Head of caudate nucleus (tissue), 42 donors: ENCODE measurements around the gene PSPC1.
A peak's percentile ranks its signal among the peaks of the same experiment; 100 is the strongest.
"Not testable (repeated sequence)": the region's sequence is repeated elsewhere in the genome, so short reads cannot be mapped to it uniquely, and the experiment has no call there.

Source experiments
- DNase-seq, 42 donors: peaks; one replicate each; pipeline versions ENCODE4 v3.0.0 to v3.0.0-alpha.2; 2020 to 2021; ENCODE audit warnings: mixed read lengths in 7 of 42
- intact Hi-C: fragments of 100-400 bp; cut with DNase I; formaldehyde crosslinking; loops from one replicate; pipeline ENCODE4 v1.15.0; 2022

The PSPC1 gene

DNA sequence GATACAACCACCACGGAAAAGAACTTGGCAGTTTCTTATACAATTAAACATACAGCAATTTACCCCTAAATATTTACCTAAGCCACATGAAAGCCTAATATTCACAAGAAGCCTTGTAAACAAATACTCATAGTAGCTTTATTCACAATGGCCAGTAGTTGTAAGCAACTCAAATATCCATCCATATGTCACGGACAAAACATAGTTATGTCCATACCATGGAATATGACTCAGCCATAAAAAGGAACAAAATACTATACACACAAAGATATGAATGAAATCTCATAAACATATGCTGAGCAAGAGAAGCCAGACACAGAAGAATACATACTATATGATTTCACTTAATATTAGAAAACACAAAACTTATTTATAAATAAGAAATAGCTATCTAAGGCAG lies 12.9 kb downstream of the PSPC1 start:
- intact Hi-C loops: no loop called here

DNA sequence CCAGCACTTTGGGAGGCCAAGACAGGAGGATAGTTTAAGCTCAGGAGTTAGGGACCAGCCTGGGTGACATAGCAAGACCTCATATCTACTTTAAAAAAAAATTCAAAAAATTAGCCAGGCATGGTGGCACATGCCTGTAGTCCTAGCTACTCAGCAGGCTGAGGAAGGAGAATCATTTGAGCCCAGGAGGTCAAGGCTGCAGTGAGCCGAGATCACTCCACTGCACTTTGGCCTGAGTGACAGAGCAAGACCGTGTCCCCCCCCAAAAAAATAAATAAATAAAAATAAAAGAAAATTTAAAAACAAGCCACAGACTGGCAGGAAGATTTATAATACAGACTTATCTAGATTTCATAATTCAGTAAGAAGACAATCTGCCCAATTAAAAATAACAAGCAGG lies 14.8 kb downstream of the PSPC1 start:
- DNase-seq: no peak
- intact Hi-C loops: no loop called here

More for the DNA sequence above, 12.9 kb downstream of the PSPC1 start:
- no peak for DNase-seq

DNA sequence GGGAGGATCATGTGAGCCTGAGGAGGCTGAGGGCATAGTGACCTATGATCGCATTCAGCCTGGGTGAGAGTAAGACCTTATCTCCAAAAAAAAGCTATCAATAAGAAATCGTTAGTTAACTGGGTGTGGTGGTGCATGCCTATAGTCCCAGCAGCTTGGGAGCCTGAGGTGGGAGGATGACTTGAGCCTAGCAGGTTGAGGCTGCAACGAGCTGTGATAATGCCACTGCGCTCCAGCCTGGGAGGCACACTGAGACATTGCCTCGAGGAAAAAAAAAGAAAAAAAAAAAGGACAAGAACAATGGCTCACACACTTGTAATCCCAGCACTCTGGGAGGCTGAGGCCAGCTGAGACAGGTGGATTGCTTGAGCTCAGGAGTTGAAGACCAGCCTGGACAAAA lies 16.2 kb downstream of the PSPC1 start:
- DNase-seq: peak in 16 of 42 donors; percentile 9 to 65 (median 31)

DNA sequence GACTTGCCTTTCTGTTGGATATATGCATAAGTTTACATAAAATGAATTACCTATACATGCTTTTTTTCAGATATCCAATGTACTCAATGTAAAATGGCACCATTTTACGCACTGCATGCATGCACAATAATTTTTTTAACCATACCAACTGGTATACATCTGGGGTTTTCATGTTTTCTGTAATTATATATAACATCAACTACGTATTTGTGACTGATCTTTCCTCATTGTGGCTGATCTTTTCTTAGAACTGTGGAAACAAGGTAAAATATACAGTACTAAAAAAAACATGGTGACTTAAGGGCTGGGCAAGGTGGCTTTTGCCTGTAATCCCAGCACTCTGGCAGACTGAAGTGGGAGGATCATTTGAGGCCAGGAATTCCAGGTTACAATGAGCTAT lies 18.5 kb downstream of the PSPC1 start:
- peak in 1 of 42 donors; percentile 33 for DNase-seq
- intact Hi-C loops: no loop called here

More for the DNA sequence above, 16.2 kb downstream of the PSPC1 start:
- intact Hi-C loops: no loop called here

DNA sequence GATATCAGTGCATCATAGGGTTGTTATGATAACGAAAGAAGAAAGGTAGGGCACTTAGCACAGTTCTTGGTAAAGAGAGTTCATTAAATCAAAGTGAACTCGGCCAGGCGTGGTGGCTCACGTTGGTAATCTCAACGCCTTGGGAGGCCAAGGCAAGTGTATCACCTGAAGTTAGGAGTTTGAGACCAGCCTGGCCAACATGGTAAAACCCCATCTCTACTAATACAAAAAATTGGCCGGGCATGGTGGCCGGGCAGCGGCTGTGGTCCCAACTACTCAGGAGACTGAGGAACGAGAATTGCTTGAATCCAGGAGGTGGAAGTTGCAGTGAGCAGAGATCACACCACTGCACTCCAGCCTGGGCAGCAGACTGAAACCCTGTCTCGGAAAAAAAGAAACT lies 19.1 kb downstream of the PSPC1 start:
- intact Hi-C loops: no loop called here

DNA sequence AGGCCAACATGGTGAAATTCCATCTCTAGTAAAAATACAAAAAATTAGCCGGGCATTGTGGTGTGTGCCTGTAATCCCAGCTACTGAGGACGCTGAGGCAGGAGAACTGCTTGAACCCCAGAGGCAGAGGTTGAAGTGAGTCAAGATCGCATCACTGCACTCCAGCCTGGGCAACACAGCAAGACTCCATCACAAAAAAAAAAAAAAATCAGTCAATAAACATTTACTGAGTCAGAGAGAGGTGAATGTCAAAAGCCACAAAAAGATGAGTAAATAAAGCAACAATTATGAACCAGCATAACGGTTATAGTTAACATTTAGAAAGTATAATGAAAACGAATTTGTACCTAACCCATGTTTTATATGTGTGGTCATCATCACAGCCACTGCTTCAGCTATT lies 23.1 kb downstream of the PSPC1 start:
- intact Hi-C loops: no loop called here
- no peak for DNase-seq

More for the DNA sequence above, 19.1 kb downstream of the PSPC1 start:
- DNase-seq: peak in 1 of 42 donors; percentile 26

DNA sequence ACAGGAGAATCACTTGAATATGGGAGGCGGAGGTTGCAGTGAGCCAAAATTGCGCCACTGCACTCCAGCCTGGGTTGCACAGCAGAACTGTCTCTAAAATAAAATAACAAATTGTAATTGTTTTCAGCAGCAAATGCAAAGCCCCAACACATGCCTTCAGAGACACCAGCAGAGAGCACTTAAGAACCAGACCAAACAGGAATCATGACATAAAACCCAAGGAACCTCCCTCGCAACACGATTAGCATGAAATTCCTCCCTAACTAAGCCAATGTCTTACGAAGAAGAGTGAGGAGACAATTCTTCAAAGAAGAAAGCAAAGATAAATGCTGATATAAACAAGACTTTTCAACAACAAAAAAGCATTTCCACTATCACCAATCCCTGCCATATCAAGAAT lies 40.1 kb downstream of the PSPC1 start:
- intact Hi-C loops: no loop called here
- DNase-seq: no peak

DNA sequence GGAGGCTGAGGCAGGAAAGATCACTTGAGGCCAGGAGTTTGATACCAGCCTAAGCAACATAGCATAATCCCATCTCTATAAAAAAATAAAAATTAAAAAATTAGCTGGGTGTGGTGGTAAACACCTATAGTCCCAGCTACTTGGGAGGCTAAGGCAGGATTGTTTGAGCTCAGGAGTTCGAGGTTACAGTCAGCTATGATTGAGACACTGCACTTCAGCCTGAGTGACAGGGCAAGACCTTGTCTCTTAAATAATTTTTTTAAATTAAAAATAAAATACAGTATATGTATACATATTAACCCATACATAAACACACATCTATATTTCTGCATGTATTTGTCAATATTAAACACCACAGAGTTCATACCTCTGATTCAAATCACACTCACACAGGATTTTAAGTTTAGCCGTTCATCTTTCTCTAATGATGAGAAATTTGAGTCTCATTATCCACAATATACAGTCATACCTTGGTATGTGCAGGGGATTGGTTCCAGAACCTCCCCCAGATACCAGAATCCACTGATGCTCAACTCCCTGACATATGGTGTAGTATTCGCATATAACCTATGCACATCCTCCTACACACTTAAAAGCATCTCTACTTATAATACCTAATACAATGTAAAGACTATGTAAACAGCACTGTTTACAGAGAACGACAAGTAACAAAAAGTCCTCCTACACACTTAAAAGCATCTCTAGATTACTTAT lies 44.7 kb downstream of the PSPC1 start:
- DNase-seq: no peak
- intact Hi-C loops: no loop called here

DNA sequence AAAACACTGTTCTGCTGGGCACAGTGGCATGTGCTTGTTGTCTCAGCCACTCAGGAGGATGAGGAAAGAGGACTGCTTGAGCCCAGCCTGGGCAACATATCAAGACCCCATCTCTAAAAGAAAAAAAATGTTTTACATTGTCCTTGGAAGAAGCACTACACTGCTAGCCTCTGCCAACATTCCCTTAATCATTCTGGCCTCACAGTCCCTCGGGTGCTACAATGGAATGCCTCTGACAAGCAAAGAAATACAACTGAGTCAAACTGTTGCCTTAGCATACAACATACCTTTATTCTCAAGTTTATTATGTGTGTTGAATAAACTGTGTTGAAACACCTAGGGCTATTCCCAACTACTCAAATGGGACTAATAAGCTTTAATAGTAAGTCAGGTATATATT lies 56.1 kb downstream of the PSPC1 start:
- intact Hi-C loops: no loop called here
- no peak for DNase-seq

DNA sequence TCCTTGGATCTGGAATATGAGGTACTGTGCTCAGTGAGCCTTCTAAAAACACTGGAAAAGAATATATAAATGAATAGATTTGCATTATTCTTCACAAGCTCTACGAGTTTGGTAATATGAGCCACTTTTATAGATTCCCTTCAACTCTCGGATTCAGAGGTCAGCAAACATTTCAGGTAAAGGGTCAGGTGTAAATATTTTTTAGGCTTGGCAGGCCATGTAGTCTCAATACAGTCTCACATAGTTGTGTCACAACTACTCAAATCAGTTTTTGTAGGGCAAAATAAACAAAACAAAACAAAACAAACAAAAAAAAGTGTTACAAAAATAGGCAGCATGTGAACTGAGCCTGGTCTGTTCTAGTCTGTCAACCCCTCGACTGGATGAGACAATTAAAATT lies 57.4 kb downstream of the PSPC1 start:
- no peak for DNase-seq
- intact Hi-C loops: no loop called here

DNA sequence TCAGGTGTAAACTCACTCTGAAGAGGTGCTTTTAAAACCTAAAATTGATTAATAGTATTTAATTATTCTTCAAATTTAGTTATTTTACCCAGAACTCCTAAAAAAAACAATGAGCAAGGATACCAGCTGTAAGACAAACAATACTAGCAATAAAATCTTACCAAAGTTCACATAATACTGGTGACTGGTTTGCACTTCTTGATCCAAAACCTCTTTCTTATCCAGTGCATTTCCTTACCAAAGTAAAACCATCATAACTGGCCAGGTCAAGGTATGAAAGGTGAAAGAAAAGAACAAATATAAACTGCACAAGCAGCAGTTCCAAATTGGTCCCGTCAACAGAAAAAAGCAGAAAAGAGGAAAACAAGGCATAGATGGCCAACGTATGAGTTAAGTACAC lies 62.7 kb downstream of the PSPC1 start:
- no peak for DNase-seq
- intact Hi-C loops: no loop called here

DNA sequence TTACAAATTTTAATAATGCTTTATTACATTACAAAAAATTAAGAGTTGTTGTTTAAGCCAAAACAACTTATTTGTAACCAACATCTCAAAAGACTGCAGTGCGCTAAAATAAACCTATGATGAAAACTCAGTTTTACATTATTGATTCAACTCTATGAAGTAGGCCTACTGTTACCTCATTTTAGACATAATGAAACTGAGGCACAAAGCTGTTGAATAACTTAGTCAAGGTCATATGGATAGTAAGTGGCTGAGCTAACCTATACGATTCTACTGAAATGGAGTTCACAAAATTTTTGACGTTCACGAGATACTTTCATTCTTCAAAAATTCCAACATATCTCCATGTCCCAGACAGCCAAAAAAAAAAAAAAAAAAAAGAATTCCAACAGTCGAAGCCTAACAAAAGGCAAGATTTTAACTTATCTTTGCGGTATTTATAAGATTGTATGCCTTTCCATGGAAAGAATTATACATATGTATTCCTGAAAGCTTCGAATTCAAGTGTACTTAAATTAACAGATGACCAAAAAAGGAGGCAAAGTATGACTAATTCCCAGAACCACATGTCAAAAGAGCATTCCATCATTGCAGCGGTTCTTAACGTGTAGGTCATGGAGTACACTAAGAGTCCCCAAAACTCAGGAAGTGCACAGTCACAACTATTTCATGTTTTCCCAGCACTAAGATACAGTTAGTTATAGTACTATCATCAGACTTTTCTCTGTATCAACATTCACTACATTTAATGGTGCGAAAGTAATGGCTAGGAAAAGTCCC lies 69.4 kb downstream of the PSPC1 start:
- DNase-seq: no peak
- intact Hi-C loops: no loop called here

DNA sequence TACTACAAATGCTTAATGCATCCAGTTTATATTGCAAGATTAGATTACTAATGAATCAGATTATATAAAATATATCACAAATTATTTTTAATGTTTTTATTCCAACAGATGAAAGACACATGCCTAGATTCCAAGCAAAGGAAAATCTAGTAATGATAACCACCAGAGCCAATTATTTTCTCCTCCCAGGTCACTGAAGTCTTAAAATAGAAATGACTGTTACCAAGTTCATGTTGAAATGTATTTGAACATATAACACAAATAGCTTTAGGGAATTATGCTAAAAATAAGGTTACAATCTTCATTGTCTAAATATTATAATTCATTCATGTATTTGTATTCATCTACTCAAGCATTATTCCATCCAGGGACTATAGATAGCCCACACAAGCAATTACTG lies 73.0 kb downstream of the PSPC1 start:
- DNase-seq, intact Hi-C loops: not testable (repeated sequence)

DNA sequence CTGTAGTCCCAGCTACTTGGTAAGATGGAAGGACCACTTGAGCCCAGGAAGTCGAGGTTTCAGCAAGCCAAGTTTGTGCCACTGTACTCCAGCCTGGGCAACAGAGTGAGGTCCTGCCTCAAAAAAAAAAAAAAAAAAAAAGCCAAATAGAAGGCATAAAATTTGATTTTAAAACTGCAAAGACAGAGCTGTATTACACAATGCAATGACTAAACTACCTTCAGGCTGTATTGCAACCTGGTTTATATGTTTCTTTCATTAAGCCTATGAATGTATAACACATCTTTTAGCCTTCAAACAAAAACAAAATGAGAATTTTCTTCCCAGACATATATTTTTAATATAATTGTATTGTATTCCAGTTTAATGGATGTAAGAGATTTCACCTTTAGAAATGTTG lies 73.7 kb downstream of the PSPC1 start:
- DNase-seq, intact Hi-C loops: not testable (repeated sequence)

DNA sequence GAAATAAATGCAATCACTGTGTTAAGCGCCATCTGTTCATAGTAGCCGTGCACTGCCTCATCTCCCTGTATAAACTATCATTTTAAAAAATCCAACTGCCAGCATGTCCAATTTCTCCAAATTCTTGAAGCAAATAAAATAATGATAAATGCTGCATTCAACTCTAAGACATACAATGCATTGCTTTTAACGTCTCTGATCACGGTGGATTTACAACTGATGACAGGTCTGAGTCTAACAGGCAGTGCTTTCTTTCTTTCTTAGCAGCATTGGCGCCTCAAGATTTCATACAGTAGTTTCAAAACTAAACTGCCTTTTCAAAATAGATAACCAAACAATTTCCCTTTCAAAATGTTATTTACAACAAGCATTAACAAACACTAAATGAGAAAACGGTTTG lies 78.5 kb downstream of the PSPC1 start:
- intact Hi-C loops, DNase-seq: not testable (repeated sequence)

DNA sequence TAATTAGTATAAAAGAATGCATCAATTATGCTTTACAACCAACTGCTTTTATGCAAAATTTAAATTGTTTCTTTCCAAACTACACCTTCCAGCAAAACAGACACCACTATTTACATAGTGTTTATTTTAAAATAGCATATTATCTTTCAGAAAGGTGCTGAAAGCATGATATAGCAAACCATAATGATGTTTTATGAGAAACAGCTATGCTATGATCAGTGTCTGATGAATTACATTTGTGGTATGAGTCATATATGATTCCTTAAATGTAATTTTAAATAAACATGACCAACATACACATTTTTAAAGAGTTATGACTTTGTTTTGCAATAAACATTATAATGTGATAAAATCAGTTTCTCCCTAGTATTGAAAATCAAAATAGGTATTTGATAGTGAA lies 81.1 kb downstream of the PSPC1 start:
- intact Hi-C loops, DNase-seq: not testable (repeated sequence)

DNA sequence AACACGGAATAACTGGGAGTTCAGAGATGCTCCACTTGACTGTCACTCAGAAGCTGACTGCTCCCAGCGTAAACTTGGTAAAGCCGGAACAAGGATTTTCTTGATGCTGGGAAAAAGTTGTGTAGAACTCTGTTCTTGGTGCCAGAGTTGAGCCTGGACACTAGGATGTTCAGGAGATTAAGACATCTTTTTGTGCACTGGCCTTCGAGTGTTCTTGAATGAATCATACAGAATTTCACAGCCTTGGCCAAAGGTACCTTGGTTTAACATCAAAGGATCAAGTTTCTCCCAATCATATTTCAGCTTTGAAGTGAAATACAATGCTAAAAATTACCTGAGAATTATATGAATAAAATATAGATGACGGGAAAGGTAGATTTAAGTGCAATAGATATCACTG lies 81.8 kb downstream of the PSPC1 start:
- intact Hi-C loops, DNase-seq: not testable (repeated sequence)

DNA sequence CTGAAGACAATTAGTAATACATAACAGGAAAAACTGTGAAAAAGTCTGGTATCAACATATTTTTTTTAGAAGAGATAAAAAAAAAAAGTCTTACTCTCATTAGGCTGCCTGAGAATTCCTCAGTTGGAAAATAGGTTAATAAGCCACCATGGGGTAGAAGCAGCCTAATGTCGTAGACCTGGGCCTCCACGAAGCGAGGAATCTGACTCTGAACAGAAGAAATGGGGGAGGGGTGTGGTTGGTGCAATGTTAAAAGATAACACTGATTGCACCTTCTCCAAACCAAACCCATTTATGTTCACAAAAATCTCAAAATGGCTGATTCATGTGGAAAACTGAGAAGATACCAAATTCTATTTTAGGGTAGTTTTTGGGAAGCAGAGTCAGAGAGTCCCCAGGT lies 86.9 kb downstream of the PSPC1 start:
- no peak for DNase-seq
- intact Hi-C loops: no loop called here

DNA sequence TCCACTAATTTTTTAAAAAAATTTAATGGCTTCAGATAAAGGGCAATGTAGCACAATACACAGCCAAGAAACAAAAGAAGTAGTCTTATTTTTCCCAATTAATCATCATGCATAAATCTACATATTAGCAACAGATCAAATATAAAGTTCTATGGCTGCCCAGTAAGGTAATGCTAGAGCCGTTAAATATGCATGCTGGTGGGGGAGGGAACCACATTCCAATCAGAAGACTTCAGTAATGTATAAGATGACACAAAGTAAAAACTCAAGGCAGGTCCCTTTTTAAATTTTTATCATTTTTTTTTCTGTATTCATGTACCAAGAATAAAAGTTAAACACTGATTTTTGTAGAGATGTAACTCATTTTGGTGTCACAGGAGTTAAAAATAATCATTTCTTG lies 87.3 kb downstream of the PSPC1 start:
- intact Hi-C loops: no loop called here
- DNase-seq: no peak

DNA sequence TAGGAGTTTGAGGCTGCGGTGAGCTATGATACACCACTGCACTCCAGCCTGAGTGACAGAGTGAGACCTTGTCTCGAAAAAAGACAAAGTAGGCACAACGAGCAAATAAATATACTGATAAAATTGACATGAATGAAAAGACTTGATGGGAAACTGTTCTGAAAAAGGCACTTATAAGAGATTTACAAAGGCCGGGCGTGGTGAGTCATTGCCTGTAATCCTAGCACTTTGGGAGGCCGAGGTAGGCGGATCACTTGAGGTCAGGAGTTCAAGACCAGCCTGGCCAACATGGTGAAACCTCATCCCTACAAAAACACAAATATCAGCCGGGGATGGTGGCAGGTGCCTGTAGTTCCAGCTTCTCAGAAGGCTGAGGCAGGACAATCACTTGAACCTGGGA lies 91.3 kb downstream of the PSPC1 start:
- DNase-seq, intact Hi-C loops: not testable (repeated sequence)

DNA sequence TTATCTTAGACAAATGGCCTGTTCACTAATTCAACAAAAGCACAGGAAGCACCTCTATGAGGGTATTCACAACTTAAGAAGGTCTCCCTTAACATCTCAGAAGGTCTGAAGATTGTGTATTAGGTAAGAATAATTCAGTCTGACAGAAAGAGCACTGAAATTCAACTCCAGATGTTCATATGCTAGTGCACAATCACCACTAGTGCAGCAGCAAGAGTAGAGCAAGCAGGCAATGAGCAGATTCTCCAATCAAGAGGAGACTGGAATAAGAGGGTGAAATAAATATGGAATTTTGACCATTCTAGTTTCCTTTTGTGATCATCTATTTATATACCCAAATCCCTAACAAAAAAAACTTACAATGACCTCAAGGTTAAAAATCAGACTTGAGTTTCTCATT lies 97.3 kb downstream of the PSPC1 start:
- DNase-seq: no peak
- intact Hi-C loops: no loop called here
